HCT116 (cell line): Measurements from ENCODE around the gene RPAP3. TPM values are rescaled to one million over a fixed set of nuclear protein-coding genes. Genes with fewer than 3 reads are reported as not detected.

ENCODE experiments used
- ATAC-seq: fragments of 200-7000 bp; cut with Tn5 transposase; 2 replicates; pipeline ENCODE4 v1.9.1; 2020; ENCODE audit warnings: mild to moderate bottlenecking, moderate library complexity
- BruUV-seq: library from RNA; stranded (reverse); fragments of 400-500 nt; replicated peaks from 2 replicates; lab custom pipeline; 2021; lab: Mats Ljungman, UMichigan
- CTCF ChIA-PET: fragments of 300-600 bp; sonication (Branson Sonifier 250); formaldehyde crosslinking; loops from one replicate; lab custom pipeline; 2021; ENCODE audit warnings: antibody characterized with exemption; lab: Charles Lee
- POLR2A ChIA-PET: fragments of 300-600, 350-600 bp; sonication (Branson Sonifier 250); formaldehyde crosslinking; loops from one replicate; lab custom pipeline; 2021; ENCODE audit warnings: antibody characterized with exemption; lab: Charles Lee
- RAD21 ChIA-PET, 2 experiments: fragments of 300-600 bp; sonication (Branson Sonifier 250); formaldehyde crosslinking; loops; one replicate each; lab custom pipeline; 2023; ENCODE audit warnings: low total read pairs in 2 of 2; ENCODE audit not compliant: uncharacterized antibody in 2 of 2, unreplicated experiment in 2 of 2, low non-redundant PET in 1 of 2; lab: Charles Lee
- DNase-seq: peaks from one replicate; pipeline ENCODE4 v3.0.0-alpha.2; 2010; ENCODE audit warnings: low read depth, low spot score
- H2AFZ ChIP-seq: fragments of 200-600 bp; shearing (Covaris generic), sonication (generic); 2 replicates; pipeline ENCODE4 v1.6.1; 2017; ENCODE audit warnings: low read depth, mixed run types, mixed read lengths, antibody characterized with exemption, low read length; ENCODE audit not compliant: poor library complexity, severe bottlenecking
- H3K27ac ChIP-seq: 2 replicates; pipeline ENCODE4 v1.5.1; 2012; ENCODE audit warnings: low read depth, low read length
- H3K27me3 ChIP-seq: fragments of 200-600 bp; sonication (generic); 2 replicates; pipeline ENCODE4 v1.6.1; 2016; ENCODE audit warnings: mixed run types, low read length, mixed read lengths; ENCODE audit not compliant: insufficient read depth
- H3K36me3 ChIP-seq, 2 experiments: fragments of 200-500 bp in 1 of 2; fragments of 200-600 bp in 1 of 2; sonication (Bioruptor generic) in 1 of 2; sonication (generic) in 1 of 2; 2 replicates each; pipeline versions ENCODE4 v1.5.1 to v1.6.1; 2014 to 2016; ENCODE audit warnings: low read length in 2 of 2, inconsistent platforms in 1 of 2, mixed read lengths in 1 of 2, mixed run types in 1 of 2; ENCODE audit not compliant: insufficient read depth in 2 of 2, control insufficient read depth in 1 of 2
- H3K4me1 ChIP-seq, 2 experiments: fragments of 200-600 bp in 1 of 2; sonication (generic) in 1 of 2; 2 replicates each; pipeline versions ENCODE4 v1.5.1 to v1.6.1; 2012 to 2017; ENCODE audit warnings: low read length in 2 of 2, inconsistent platforms in 1 of 2, mild to moderate bottlenecking in 1 of 2, mixed read lengths in 1 of 2, mixed run types in 1 of 2, moderate library complexity in 1 of 2; ENCODE audit not compliant: insufficient read depth in 2 of 2, control insufficient read depth in 1 of 2
- H3K4me2 ChIP-seq: fragments of 200-600 bp; sonication (generic); 2 replicates; pipeline ENCODE4 v1.6.1; 2017; ENCODE audit warnings: mixed run types, low read length, mixed read lengths
- H3K4me3 ChIP-seq, 2 experiments: fragments of 200-600 bp in 1 of 2; sonication (generic) in 1 of 2; replicated peaks in 1 of 2; 2 replicates each; pipeline ENCODE4 v1.5.1; 2011 to 2016; ENCODE audit warnings: low read length in 2 of 2, control low read depth in 1 of 2, low read depth in 1 of 2, mild to moderate bottlenecking in 1 of 2, mixed read lengths in 1 of 2, mixed run types in 1 of 2
- H3K79me2 ChIP-seq: fragments of 200-600 bp; sonication (generic); 2 replicates; pipeline ENCODE4 v1.6.1; 2017; ENCODE audit warnings: mild to moderate bottlenecking, mixed run types, low read length, moderate library complexity, mixed read lengths; ENCODE audit not compliant: insufficient read depth
- H3K9ac ChIP-seq: fragments of 200-600 bp; sonication (generic); 2 replicates; pipeline ENCODE4 v1.6.1; 2016; ENCODE audit warnings: low read length, mixed read lengths
- H3K9me2 ChIP-seq: fragments of 200-600 bp; sonication (generic), shearing (Covaris generic); 2 replicates; pipeline ENCODE4 v1.6.1; 2017; ENCODE audit warnings: mixed run types, mild to moderate bottlenecking, moderate library complexity; ENCODE audit not compliant: insufficient read depth
- H3K9me3 ChIP-seq, 2 experiments: fragments of 200-500 bp in 1 of 2; fragments of 200-600 bp in 1 of 2; sonication (Bioruptor generic) in 1 of 2; sonication (generic) in 1 of 2; 2 replicates each; pipeline ENCODE4 v1.6.1; 2014 to 2017; ENCODE audit warnings: low read length in 2 of 2, mixed read lengths in 2 of 2, inconsistent platforms in 1 of 2, low read depth in 1 of 2, mild to moderate bottlenecking in 1 of 2, mixed run types in 1 of 2, moderate library complexity in 1 of 2; ENCODE audit not compliant: control insufficient read depth in 1 of 2, insufficient read depth in 1 of 2
- H4K20me1 ChIP-seq: fragments of 200-600 bp; sonication (generic), shearing (Covaris generic); 2 replicates; pipeline ENCODE4 v1.6.1; 2017; ENCODE audit warnings: mixed run types, mild to moderate bottlenecking, moderate library complexity; ENCODE audit not compliant: insufficient read depth
- CBX3 ChIP-seq: IDR thresholded peaks from 2 replicates; pipeline ENCODE4 v1.6.1; 2012; ENCODE audit warnings: low read depth
- CEBPB ChIP-seq: IDR thresholded peaks from 2 replicates; pipeline ENCODE4 v1.6.1; 2012; ENCODE audit warnings: low read depth
- ELF1 ChIP-seq: IDR thresholded peaks from 2 replicates; pipeline ENCODE4 v1.6.1; 2012; ENCODE audit warnings: low read depth, borderline replicate concordance
- EZH2 ChIP-seq: fragments of 200-600 bp; sonication (generic); IDR thresholded peaks from 2 replicates; pipeline ENCODE4 v1.6.1; 2017; ENCODE audit warnings: antibody characterized with exemption, mixed run types
- JUND ChIP-seq: IDR thresholded peaks from 2 replicates; pipeline ENCODE4 v1.6.1; 2012
- RAD21 ChIP-seq: IDR thresholded peaks from 2 replicates; pipeline ENCODE4 v1.6.1; 2012; ENCODE audit warnings: low read depth, mild to moderate bottlenecking
- REST ChIP-seq: IDR thresholded peaks from 2 replicates; pipeline ENCODE4 v1.6.1; 2012; ENCODE audit warnings: low read depth
- ZBTB33 ChIP-seq: IDR thresholded peaks from 2 replicates; pipeline ENCODE4 v1.6.1; 2011; ENCODE audit warnings: mild to moderate bottlenecking, low read length, moderate library complexity; ENCODE audit not compliant: insufficient replicate concordance; ENCODE audit errors: extremely low read depth
- ZNF274 ChIP-seq: fragments of 200-500 bp; sonication (Bioruptor generic); IDR thresholded peaks from 2 replicates; pipeline ENCODE4 v1.6.1; 2014; ENCODE audit warnings: mild to moderate bottlenecking, low read depth, low read length, inconsistent platforms
- intact Hi-C: fragments of 100-400 bp; cut with micrococcal nuclease; formaldehyde crosslinking; loops from 2 replicates; pipeline ENCODE4 v1.10.0; 2022
- total RNA-seq: library from RNA; stranded (reverse); gene quantifications from one replicate; pipeline ENCODE4 v1.2.1, GENCODE V29; 2021; ENCODE audit not compliant: unreplicated experiment

RPAP3 gene
- total RNA-seq, 1 experiment from 2014 or later = 48.3 TPM

GRCh38 chr12:47745485-47746041 is 39.7 kb upstream of the RPAP3 start (continued):
- TF ChIP-seq REST (no peak), RAD21 (no peak)

- H2AFZ ChIP-seq = no peak overlapping the region
- H3K27ac ChIP-seq = no peak overlapping the region
- H3K9ac ChIP-seq = no peak overlapping the region
- ChIA-PET CTCF (interaction anchor here (0.6 to 6.2 kb wide), 9 partner anchors 11 to 1275 kb away, joined by 3 to 197 read pairs (median 21); partner anchors contain the start of genes RAPGEF3 and SLC48A1), RAD21 (interaction anchor here (1.1 to 5.5 kb wide), 5 partner anchors 22 to 93 kb away, joined by 3 to 61 read pairs (median 14); no protein-coding TSS in a partner anchor), POLR2A (interaction anchor here (1.1 kb wide), 1 partner anchor 94 kb away, joined by 3 read pairs; no protein-coding TSS in a partner anchor)
- no TSS peak for BruUV-seq
- H3K79me2 ChIP-seq = no peaks in the 10 kb centered on the region
- no peaks in the 10 kb centered on the region for H3K27me3 ChIP-seq
- ATAC-seq = no peak
- no peaks in the 10 kb centered on the region for H4K20me1 ChIP-seq
- no peaks in the 10 kb centered on the region for H3K36me3 ChIP-seq
- H3K4me1 ChIP-seq = peaks cover 24 to 34% of the 10 kb centered on the region in 2 experiments
- no peaks in the 10 kb centered on the region for H3K9me2 ChIP-seq
- no peak for TF ChIP-seq CBX3
- TF ChIP-seq ELF1 = no peak
- TF ChIP-seq CEBPB = no peak
- no peak for TF ChIP-seq ZBTB33
- no peak for TF ChIP-seq ZNF274
- no peak for TF ChIP-seq JUND
- no peak for TF ChIP-seq EZH2
- no peak for TF ChIP-seq REST
- no peak for TF ChIP-seq RAD21
- no peak overlapping the region for H3K4me2 ChIP-seq
- no peaks in the 10 kb centered on the region for H3K9me3 ChIP-seq
- DNase-seq = no peak
- no peak overlapping the region for H3K4me3 ChIP-seq
- intact Hi-C loops = loop anchor here (1.0 kb wide), 3 partner anchors 22 to 93 kb away; no protein-coding TSS in a partner anchor
Measured at GRCh38 chr12:47744778-47745436, 39.1 kb upstream of the RPAP3 start.
